ENCODE data around the gene PCDHA1.

The PCDHA1 gene

GRCh38 chr5:141051521-141051866 lies 265.6 kb downstream of the PCDHA1 start:
- no peaks in the 10 kb centered on the region for H4K20me1 ChIP-seq (ENCODE audit: insufficient read depth, low read length)
- H3K27me3 ChIP-seq (ENCODE audit: insufficient read depth, low read length, poor library complexity): no peaks in the 10 kb centered on the region
- no peak overlapping the region for H3K4me3 ChIP-seq (ENCODE audit: low read depth in 1 of 2, low read length in 2 of 2)
- H3K4me2 ChIP-seq (ENCODE audit: insufficient read depth, low read length): no peak overlapping the region
- H2AFZ ChIP-seq (ENCODE audit: low read depth, low read length): no peak overlapping the region
- ATAC-seq (ENCODE audit: insufficient read depth, low read depth) (no peak), DNase-seq (no peak)
- no peaks in the 10 kb centered on the region for H3K79me2 ChIP-seq (ENCODE audit: insufficient read depth, low read length)
- no peak for TF ChIP-seq EZH2 (IDR thresholded peaks at IDR 0.05; ENCODE audit: borderline replicate concordance, low read depth, low read length, severe bottlenecking)
- no peak for TF ChIP-seq CTCF (IDR thresholded peaks at IDR 0.05; ENCODE audit: borderline replicate concordance, extremely low read depth, low read length, poor library complexity, severe bottlenecking)
- no peak overlapping the region for H3K9ac ChIP-seq (ENCODE audit: low read depth, low read length)
- no peaks in the 10 kb centered on the region for H3K9me3 ChIP-seq (ENCODE audit: insufficient read depth, low read length, severe bottlenecking)
- H3K36me3 ChIP-seq (ENCODE audit: insufficient read depth, low read length): no peaks in the 10 kb centered on the region
- H3K27ac ChIP-seq (ENCODE audit: low read length): no peak overlapping the region
- H3K4me1 ChIP-seq (ENCODE audit: insufficient read depth, low read length): no peaks in the 10 kb centered on the region

Data from DND-41 (cell line).